Measurements from ENCODE around the gene ASB1.

ASB1 gene

DNA sequence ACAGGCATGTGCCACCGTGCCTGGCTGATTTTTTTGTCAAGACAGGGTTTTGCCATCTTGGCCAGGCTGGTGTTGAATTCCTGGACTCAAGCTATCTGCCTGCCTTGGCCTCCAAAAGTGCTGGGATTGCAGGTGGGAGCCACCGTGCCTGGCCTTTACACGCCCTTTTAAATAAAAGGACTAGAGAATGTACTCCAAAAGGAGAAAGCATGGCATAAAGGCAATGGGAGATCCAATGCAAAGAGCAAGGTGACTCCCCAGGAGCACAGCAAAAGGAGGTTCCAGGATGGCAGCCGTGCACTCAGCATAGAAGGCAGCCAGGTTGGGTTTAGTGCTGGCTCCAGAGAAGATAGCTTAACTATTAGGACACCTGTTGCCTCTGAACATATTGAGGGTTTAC is 27.1 kb downstream of the ASB1 start:
- no peak overlapping the region for H3K4me3 ChIP-seq (ENCODE audit: low read depth, low read length, poor library complexity, severe bottlenecking)
- H3K9me2 ChIP-seq (ENCODE audit: low read depth, low read length): no peaks in the 10 kb centered on the region
- H3K36me3 ChIP-seq (ENCODE audit: insufficient read depth, low read length): peaks cover 37% of the 10 kb centered on the region
- H4K20me1 ChIP-seq (ENCODE audit: insufficient read depth, low read length): no peaks in the 10 kb centered on the region
- no peaks in the 10 kb centered on the region; the same call in 1 of the 2 replicates for H3K27me3 ChIP-seq (ENCODE audit: insufficient read depth, low read length)
- H2AFZ ChIP-seq (ENCODE audit: low read length): no peak overlapping the region
- H3K9me3 ChIP-seq (ENCODE audit: low read length): no peaks in the 10 kb centered on the region
- no peak overlapping the region for H3K4me2 ChIP-seq (ENCODE audit: low read length)
- no peaks in the 10 kb centered on the region for H3K4me1 ChIP-seq (ENCODE audit: insufficient read depth, low read length, severe bottlenecking)
- no peak overlapping the region for H3K27ac ChIP-seq (ENCODE audit: low read depth, low read length, poor library complexity, severe bottlenecking)
- no peak overlapping the region for H3K9ac ChIP-seq (ENCODE audit: low read length)
- no peaks in the 10 kb centered on the region for H3K79me2 ChIP-seq (ENCODE audit: insufficient read depth, low read length)
- no peak for TF ChIP-seq EZH2 (IDR thresholded peaks at IDR 0.05; ENCODE audit: borderline replicate concordance, low read length)
- TF ChIP-seq, protein P1, sequence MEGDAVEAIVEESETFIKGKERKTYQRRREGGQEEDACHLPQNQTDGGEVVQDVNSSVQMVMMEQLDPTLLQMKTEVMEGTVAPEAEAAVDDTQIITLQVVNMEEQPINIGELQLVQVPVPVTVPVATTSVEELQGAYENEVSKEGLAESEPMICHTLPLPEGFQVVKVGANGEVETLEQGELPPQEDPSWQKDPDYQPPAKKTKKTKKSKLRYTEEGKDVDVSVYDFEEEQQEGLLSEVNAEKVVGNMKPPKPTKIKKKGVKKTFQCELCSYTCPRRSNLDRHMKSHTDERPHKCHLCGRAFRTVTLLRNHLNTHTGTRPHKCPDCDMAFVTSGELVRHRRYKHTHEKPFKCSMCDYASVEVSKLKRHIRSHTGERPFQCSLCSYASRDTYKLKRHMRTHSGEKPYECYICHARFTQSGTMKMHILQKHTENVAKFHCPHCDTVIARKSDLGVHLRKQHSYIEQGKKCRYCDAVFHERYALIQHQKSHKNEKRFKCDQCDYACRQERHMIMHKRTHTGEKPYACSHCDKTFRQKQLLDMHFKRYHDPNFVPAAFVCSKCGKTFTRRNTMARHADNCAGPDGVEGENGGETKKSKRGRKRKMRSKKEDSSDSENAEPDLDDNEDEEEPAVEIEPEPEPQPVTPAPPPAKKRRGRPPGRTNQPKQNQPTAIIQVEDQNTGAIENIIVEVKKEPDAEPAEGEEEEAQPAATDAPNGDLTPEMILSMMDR (IDR thresholded peaks at IDR 0.05; ENCODE audit: low read length): no peak
- no peaks in the 10 kb centered on the region for H3F3A ChIP-seq (ENCODE audit: insufficient read depth, low read length)

DNA sequence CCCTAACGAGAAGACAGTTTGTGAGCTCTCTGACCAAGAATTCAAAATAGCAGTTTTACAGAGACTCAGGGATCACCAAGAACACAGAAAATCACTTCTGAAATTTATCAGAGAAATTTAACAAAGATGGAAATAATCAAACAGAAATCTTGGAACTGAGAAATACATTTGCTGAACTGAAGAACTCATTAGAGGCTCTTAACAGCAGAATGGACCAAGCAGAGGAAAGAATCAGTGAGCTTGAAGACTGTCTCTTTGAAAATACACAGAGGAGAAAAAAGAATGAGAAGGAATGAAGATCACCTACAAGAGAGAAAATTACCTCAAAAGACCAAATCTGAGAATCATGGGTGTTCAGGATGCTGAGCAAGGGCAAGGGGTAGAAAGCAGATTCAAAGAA is 29.7 kb downstream of the ASB1 start:
- no peak overlapping the region for H3K4me3 ChIP-seq (ENCODE audit: low read depth, low read length, poor library complexity, severe bottlenecking)
- H3K36me3 ChIP-seq (ENCODE audit: insufficient read depth, low read length): peaks cover 14% of the 10 kb centered on the region
- no peak overlapping the region for H3K9ac ChIP-seq (ENCODE audit: low read length)
- no peak overlapping the region for H2AFZ ChIP-seq (ENCODE audit: low read length)
- H3K4me1 ChIP-seq (ENCODE audit: insufficient read depth, low read length, severe bottlenecking): no peaks in the 10 kb centered on the region
- no peaks in the 10 kb centered on the region for H3F3A ChIP-seq (ENCODE audit: insufficient read depth, low read length)
- no peak for TF ChIP-seq EZH2 (IDR thresholded peaks at IDR 0.05; ENCODE audit: borderline replicate concordance, low read length)
- TF ChIP-seq, protein P1 (IDR thresholded peaks at IDR 0.05; ENCODE audit: low read length): no peak
- no peaks in the 10 kb centered on the region for H3K9me3 ChIP-seq (ENCODE audit: low read length)
- no peaks in the 10 kb centered on the region for H4K20me1 ChIP-seq (ENCODE audit: insufficient read depth, low read length)
- no peaks in the 10 kb centered on the region for H3K79me2 ChIP-seq (ENCODE audit: insufficient read depth, low read length)
- H3K9me2 ChIP-seq (ENCODE audit: low read depth, low read length): no peaks in the 10 kb centered on the region
- H3K27ac ChIP-seq (ENCODE audit: low read depth, low read length, poor library complexity, severe bottlenecking): no peak overlapping the region
- no peaks in the 10 kb centered on the region; the same call in 1 of the 2 replicates for H3K27me3 ChIP-seq (ENCODE audit: insufficient read depth, low read length)
- no peak overlapping the region for H3K4me2 ChIP-seq (ENCODE audit: low read length)

DNA sequence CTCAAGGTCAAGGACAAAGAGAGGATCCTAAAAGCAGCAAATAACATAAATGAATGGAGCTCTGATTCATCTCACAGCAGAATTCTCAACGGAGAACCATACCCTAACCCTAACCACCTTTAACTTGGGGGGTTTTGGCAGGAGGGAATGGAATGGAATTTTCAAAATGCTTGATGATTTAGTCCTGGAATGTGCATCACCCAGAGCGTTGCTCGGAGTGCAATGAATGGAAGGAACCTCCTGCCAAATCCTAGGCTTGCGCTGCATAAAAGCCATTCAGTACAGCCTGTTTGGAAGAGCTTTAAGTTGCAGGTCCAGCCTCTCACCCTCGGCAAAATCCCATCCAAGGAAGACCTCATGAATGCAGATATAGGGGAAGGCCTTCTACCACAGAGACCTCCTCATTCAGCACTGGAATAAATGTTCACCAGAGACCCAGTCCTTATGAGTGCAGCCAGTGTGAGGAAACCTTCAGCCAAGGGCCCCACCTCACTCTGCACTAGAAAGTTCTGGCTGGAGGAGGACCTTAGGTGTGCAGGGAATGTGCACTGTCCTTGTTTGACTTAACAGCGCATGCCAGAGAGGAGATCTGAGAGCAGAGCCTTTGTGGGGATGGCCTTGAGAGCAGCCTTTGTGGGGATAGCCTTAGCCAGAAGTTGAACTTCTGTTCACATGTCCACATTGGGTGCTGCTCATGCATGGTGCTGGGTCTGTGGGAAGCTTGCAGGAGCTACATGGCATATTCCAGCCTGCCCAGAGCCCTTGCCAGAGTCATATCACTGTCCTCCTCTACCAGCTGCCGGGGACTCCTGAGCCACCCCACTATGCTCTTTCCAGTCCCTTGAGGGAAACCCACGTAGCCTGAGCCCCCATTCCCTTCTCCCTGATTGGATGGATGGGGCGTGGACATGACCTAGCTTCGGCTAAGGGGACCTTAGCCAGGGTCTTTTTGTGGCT is 30.5 kb downstream of the ASB1 start:
- TF ChIP-seq, protein P1 (IDR thresholded peaks at IDR 0.05; ENCODE audit: low read length): no peak
- TF ChIP-seq EZH2 (IDR thresholded peaks at IDR 0.05; ENCODE audit: borderline replicate concordance, low read length): no peak
- H2AFZ ChIP-seq (ENCODE audit: low read length): no peak overlapping the region
- no peak overlapping the region for H3K27ac ChIP-seq (ENCODE audit: low read depth, low read length, poor library complexity, severe bottlenecking)
- H4K20me1 ChIP-seq (ENCODE audit: insufficient read depth, low read length): no peaks in the 10 kb centered on the region
- H3K27me3 ChIP-seq (ENCODE audit: insufficient read depth, low read length): no peaks in the 10 kb centered on the region; the same call in 1 of the 2 replicates
- peaks cover 6% of the 10 kb centered on the region for H3K36me3 ChIP-seq (ENCODE audit: insufficient read depth, low read length)
- no peaks in the 10 kb centered on the region for H3K79me2 ChIP-seq (ENCODE audit: insufficient read depth, low read length)
- no peaks in the 10 kb centered on the region for H3F3A ChIP-seq (ENCODE audit: insufficient read depth, low read length)
- no peaks in the 10 kb centered on the region for H3K9me3 ChIP-seq (ENCODE audit: low read length)
- H3K9me2 ChIP-seq (ENCODE audit: low read depth, low read length): no peaks in the 10 kb centered on the region
- H3K4me3 ChIP-seq (ENCODE audit: low read depth, low read length, poor library complexity, severe bottlenecking): no peak overlapping the region
- H3K4me2 ChIP-seq (ENCODE audit: low read length): no peak overlapping the region
- no peak overlapping the region for H3K9ac ChIP-seq (ENCODE audit: low read length)
- H3K4me1 ChIP-seq (ENCODE audit: insufficient read depth, low read length, severe bottlenecking): no peaks in the 10 kb centered on the region

Measured in OCI-LY1 (cell line).